Kidney epithelial cell (primary cell): ENCODE measurements around the gene RAPGEF1. TPM values are rescaled to one million over a fixed set of nuclear protein-coding genes. Genes with fewer than 3 reads are reported as not detected.

Experiments used
- DNase-seq: peaks from one replicate; pipeline ENCODE4 v3.0.0-alpha.2; 2010; ENCODE audit warnings: low read depth
- H3K27me3 ChIP-seq: 2 replicates; pipeline ENCODE4 v1.6.0; 2011; ENCODE audit warnings: low read length; ENCODE audit not compliant: control insufficient read depth, insufficient read depth
- H3K36me3 ChIP-seq: 2 replicates; pipeline ENCODE4 v1.5.1; 2011; ENCODE audit warnings: low read length; ENCODE audit not compliant: control insufficient read depth, insufficient read depth
- H3K4me3 ChIP-seq: 2 replicates; pipeline ENCODE4 v1.5.1; 2011; ENCODE audit warnings: low read depth, mild to moderate bottlenecking, control low read depth, low read length
- CTCF ChIP-seq: IDR thresholded peaks from 2 replicates; pipeline ENCODE4 v1.5.1; 2011; ENCODE audit warnings: mild to moderate bottlenecking, moderate library complexity, low read length, control low read depth, inconsistent platforms; ENCODE audit not compliant: insufficient read depth, poor library complexity, severe bottlenecking
- total RNA-seq: library from RNA; depleted of rRNA; stranded (reverse); fragments of >200 nt; gene quantifications from 2 replicates; pipeline ENCODE4 v1.2.3, GENCODE V29; 2015

Gene RAPGEF1
- total RNA-seq, 1 donor from 2014 or later = 43.5 TPM

GRCh38 chr9:131545786-131546335 is 194.0 kb downstream of the RAPGEF1 start:
- DNase-seq = no peak
- H3K4me3 ChIP-seq = no peak overlapping the region
- H3K36me3 ChIP-seq = no peaks in the 10 kb centered on the region
- no peak for TF ChIP-seq CTCF
- peaks cover 25% of the 10 kb centered on the region for H3K27me3 ChIP-seq

GRCh38 chr9:131545003-131545785 is 194.7 kb downstream of the RAPGEF1 start, which contains the start of gene PRRT1B:
Gene PRRT1B (plus strand): TSS chr9:131545523. CDS start chr9:131545616, 93 bp downstream.
- Histone ChIP-seq H3K27me3 (peaks cover 23% of the 10 kb centered on the region), H3K36me3 (no peaks in the 10 kb centered on the region), H3K4me3 (no peak within 1 kb of the TSS)
- TF ChIP-seq CTCF = no peak
- no peak for DNase-seq

- DNase-seq = no peak
- H3K4me3 ChIP-seq = no peak overlapping the region
- peaks cover 23% of the 10 kb centered on the region for H3K27me3 ChIP-seq
- no peaks in the 10 kb centered on the region for H3K36me3 ChIP-seq
- TF ChIP-seq CTCF = no peak
Measured at GRCh38 chr9:131543141-131543540, 196.7 kb downstream of the RAPGEF1 start.

- no peaks in the 10 kb centered on the region for H3K36me3 ChIP-seq
- H3K4me3 ChIP-seq = no peak overlapping the region
- H3K27me3 ChIP-seq = no peaks in the 10 kb centered on the region
- no peak for TF ChIP-seq CTCF
- no peak for DNase-seq
Measured at GRCh38 chr9:131539223-131539923, 200.5 kb downstream of the RAPGEF1 start.

GRCh38 chr9:131537946-131538345 is 201.9 kb downstream of the RAPGEF1 start:
- DNase-seq = no peak
- Histone ChIP-seq H3K4me3 (no peak overlapping the region), H3K36me3 (no peaks in the 10 kb centered on the region), H3K27me3 (no peaks in the 10 kb centered on the region)
- TF ChIP-seq CTCF = no peak
